Epidermal melanocyte (primary cell): ENCODE measurements around the gene RRM2.
"Not testable (repeated sequence)": the region's sequence is repeated elsewhere in the genome, so short reads cannot be mapped to it uniquely, and the experiment has no call there.

Experiments
- DNase-seq: peaks from one replicate; pipeline ENCODE4 v3.0.0; 2011; ENCODE audit warnings: low spot score; ENCODE audit not compliant: insufficient read length

Gene RRM2

GRCh38 chr2:10132043-10132575 lies 9.6 kb downstream of the RRM2 start:
- DNase-seq, result no peak

GRCh38 chr2:10132596-10132995 lies 10.1 kb downstream of the RRM2 start:
- no peak for DNase-seq

GRCh38 chr2:10132996-10133647 lies 10.6 kb downstream of the RRM2 start:
- DNase-seq, result no peak

- no peak for DNase-seq
Observed at GRCh38 chr2:10135296-10136089, 13.0 kb downstream of the RRM2 start.

DNA sequence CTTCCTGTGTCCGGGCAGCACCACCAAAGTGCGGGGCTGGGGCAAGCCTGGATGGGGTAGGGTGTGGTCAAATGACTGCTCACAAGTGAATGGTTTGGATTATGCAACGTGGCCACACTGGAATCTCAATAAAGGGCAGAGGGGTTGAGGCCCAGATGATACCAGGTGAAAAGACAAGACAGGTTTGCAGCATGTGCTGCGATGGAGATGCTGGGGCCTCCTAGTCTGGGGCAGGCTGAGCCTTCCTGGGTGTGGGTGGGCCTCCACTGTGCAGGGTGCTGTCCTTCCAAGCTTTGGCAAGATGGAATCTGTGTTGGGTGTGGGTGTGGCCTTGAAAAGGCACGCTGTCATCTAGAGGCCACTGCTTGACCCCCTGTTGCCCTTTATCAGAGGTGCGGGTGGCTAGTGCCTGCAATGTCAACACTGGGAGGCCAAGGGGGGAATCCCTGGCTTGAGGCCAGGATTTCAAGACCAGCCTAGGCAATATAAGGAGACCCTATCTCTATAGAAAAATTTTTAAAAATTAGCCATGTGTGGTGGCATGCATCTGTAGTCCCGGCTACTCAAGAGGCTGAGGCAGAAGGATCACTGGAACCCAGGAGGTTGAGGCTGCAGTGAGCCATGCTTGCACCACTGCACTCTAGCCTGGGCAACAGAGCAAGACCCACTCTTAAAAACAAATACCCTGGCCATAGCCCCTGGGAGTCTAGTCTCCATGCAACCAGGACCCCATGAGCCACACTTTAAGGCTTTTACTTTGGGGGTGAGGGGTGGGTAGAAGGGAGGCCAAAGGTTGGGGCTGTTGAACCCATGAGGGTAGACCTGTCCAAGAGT lies 13.8 kb downstream of the RRM2 start:
- no peak for DNase-seq

DNA sequence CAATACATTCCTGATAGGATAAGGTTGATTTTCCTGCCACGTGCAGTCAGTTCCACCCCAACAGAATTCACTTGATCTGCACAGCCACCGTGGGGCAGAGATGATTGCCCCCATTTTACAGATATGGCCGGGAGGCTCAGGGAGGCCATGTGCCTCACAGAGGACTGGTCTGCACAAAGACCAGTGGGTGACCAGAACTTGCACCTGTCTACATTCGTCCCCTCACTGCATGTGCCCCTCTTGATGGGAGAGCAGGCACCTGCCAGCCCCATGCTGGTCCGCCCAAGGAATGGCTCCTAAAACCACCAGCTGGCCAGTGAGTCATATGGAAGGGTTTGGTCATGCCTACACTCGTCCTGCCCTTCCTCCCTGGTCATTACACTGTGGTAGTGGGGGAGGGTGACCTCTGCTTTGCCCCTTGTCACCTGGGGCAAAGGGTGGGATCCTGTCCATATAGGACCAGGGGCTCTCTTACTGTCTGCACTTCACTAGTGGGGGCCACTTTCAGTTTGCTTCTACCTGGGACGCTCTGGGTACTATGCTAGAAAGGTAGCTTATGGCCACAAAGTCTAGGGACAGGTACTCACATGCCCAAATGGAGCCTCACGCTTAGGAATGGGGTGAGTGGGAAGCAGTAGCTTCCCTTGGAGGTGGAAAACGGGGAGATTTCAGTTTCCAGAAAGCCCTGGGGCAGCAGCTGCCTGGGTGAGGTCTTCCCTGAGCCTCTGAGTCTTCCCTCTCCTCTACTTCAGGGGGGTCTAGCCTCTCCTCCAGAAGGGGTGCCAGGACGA lies 14.7 kb downstream of the RRM2 start:
- DNase-seq, result no peak

DNA sequence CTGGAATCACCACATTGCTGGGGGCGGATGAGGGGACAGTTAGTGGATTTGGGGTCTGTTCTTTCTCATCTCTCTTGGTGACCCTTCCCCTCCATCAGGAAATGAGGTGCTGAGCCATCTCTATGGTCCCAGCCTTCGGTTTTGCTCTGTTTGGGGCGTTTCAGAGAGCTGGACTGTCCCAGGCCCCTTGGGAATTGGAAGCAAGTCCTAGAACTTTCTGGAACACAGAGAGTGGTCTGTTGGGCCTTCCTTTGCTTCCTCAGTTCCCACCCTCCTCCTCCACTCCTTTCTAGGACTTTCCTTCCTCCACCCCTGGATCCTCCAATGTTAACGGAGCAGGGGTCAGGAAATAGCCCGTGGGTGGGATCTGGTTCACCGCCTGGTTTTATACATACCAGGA lies 17.0 kb downstream of the RRM2 start:
- no peak for DNase-seq

DNA sequence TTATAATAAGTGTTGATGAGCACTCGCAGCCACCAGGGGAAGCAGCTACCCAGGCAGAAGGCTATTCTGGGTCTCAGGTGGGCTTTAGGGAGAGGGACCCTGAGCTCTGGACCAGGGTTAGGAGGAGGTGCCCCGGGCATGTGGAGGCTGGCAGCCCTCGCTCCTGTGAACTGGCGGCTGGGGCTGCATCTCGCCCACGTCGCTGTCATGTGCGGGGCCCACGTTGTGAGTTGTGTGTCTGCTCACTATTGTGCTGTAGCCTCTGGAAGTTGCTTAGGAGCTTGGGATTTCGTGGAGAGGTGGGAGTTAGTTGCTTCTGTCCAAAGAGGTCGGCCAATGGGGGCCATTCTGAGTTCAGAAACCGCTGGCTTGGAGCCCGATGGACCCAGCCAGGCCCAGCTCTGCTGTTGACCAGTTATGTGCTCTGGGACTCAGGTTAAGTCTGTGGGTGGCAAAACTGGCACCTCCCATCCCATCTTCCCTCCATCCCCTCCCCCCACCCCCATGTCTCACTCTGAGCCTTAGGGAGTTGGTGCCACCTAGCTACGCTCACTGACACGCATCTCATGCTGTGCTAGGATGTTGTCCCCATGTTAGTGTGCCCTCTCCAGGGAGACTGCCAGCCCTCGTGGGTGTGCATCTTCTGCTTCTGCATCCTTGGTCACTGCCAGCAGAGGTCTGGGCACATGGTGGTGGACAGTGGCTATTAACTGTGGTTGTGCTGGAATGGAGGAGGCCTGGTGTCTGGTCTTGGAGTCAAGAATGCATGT lies 18.5 kb downstream of the RRM2 start:
- no peak for DNase-seq

- no peak for DNase-seq
Observed at GRCh38 chr2:10141736-10142639, 19.4 kb downstream of the RRM2 start.

DNA sequence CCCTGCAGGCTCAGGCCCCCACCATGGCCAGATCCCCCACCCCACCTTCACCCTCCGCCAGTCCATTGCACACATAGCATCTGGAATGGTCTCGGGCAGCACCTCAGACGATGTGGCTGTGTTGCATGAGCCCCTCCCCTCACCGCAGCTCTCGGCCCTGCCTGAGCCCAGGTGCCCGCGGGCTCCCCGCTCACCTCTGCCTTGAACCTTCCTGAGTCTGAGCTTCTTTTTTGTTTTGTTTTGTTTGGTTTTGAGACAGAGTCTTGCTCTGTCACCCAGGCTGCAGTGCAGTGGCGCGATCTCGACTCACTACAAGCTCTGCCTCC lies 20.1 kb downstream of the RRM2 start:
- DNase-seq, result no peak

DNA sequence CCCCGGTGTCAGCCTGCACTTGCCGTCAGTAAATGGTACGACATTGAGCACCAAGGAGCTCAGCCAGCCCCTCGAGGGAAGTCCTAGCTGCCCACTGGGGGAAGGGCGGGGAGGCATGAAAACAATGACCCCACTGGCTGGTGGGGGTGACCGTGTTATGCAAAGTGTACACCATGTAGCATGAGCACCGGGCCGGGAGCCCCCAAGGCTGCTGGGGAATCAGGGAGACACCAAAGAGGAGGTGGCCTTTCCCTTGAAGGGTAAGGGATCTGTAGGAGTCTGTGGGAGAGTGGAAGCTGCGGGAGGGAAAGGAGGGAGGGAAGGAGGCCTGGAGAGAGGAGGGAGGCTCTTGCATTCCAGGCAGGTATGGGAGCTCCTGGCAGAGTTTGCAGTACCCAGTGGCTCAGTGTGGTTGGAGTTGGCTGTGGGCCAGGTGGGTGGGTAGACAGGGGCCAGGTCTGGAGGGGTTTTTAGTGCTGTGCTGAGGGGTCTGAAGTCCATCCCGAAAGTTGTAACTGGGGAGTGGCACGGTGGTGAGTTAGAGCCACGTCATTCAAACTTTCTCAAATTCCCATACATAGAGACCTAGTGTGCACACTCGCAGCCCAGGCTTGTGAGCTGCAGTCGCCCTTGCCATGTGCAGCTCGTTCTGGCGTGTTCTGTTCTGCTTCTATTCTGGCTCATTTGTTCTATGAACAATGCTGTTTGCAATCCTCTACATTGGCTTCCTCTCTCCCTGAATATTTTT lies 22.4 kb downstream of the RRM2 start:
- no peak for DNase-seq

- no peak for DNase-seq
Observed at GRCh38 chr2:10145519-10146357, 23.2 kb downstream of the RRM2 start.

- DNase-seq, result no peak
Observed at GRCh38 chr2:10146366-10147005, 23.9 kb downstream of the RRM2 start.

GRCh38 chr2:10147050-10147660 lies 24.6 kb downstream of the RRM2 start:
- not testable (repeated sequence) for DNase-seq

DNA sequence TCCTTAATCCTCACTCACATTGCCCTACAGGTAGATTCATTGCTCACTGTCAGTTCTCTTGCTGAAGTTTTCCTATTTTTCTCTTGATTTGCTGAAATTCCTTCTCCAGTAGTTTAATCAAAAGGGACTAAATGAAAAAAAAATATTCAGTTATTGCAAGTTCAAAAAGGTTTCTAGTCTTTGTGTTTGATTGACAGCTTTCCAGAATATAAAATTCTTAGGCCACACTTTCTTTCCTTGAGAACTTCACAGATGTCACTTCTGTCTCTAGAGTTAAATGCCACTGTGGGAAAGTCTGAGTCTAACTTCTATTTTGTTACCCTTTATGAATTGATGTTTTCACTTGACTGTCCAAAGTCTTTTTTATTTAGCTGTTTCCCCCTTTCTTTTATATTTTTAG lies 25.7 kb downstream of the RRM2 start:
- no peak for DNase-seq

- no peak for DNase-seq
Observed at GRCh38 chr2:10149635-10150034, 27.1 kb downstream of the RRM2 start.

DNA sequence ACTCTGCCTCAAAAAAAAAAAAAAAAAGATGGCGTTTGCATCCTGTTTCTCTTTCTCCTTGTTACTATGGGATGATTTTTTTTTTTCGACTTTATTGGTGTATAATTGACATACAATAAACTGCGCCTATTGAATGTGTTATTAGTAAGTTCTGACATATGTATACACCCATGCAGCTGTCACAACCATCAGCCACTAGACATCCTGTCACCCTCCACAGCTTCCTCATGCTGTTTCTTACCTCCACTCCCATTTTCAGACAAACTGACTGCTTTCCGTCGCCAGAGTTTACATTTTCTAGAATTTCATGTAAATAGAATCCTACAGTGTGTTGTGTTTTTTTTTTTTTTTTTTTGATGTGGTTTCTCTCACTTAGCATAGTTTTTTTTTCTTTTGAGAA lies 27.9 kb downstream of the RRM2 start:
- DNase-seq, result no peak
